Endodermal cell (in vitro differentiated cells): Measurements from ENCODE around the gene PECR. TPM values are rescaled to one million over a fixed set of nuclear protein-coding genes. Genes with fewer than 3 reads are reported as not detected.
A peak's percentile ranks its signal among the peaks of the same experiment; 100 is the strongest.

Experiments
- DNase-seq: peaks from one replicate; pipeline ENCODE4 v3.0.0-alpha.2; 2017
- H3K27ac ChIP-seq: 2 replicates; pipeline ENCODE4 v1.5.1; 2013; ENCODE audit warnings: mild to moderate bottlenecking, low read depth, low read length, moderate library complexity
- H3K27me3 ChIP-seq: 2 replicates; pipeline ENCODE4 v1.6.1; 2013; ENCODE audit warnings: mild to moderate bottlenecking, low read length, moderate library complexity; ENCODE audit not compliant: insufficient read depth, control insufficient read depth, poor library complexity, severe bottlenecking
- H3K36me3 ChIP-seq: 2 replicates; pipeline ENCODE4 v1.7.0; 2013; ENCODE audit warnings: mild to moderate bottlenecking, low read length, moderate library complexity; ENCODE audit not compliant: control insufficient read depth, insufficient read depth
- H3K4me1 ChIP-seq: one replicate; pipeline ENCODE4 v1.7.0; 2013; ENCODE audit warnings: low read length; ENCODE audit not compliant: control insufficient read depth, insufficient read depth
- H3K4me3 ChIP-seq: 2 replicates; pipeline ENCODE4 v1.5.1; 2013; ENCODE audit warnings: mild to moderate bottlenecking, low read length, moderate library complexity
- H3K9ac ChIP-seq: 2 replicates; pipeline ENCODE4 v1.6.1; 2013; ENCODE audit warnings: mild to moderate bottlenecking, low read length, moderate library complexity; ENCODE audit not compliant: poor library complexity, severe bottlenecking; ENCODE audit errors: extremely low read depth
- H3K9me3 ChIP-seq: 2 replicates; pipeline ENCODE4 v1.6.1; 2013; ENCODE audit warnings: mild to moderate bottlenecking, low read length, moderate library complexity; ENCODE audit not compliant: control insufficient read depth
- H3K27ac Mint-ChIP-seq: 2 replicates; pipeline ENCODE4 v1.8.0; 2020; ENCODE audit warnings: mixed read lengths
- H3K27me3 Mint-ChIP-seq: 2 replicates; pipeline ENCODE4 v1.8.0; 2021; ENCODE audit warnings: mild to moderate bottlenecking, mixed read lengths; ENCODE audit not compliant: insufficient read depth
- H3K36me3 Mint-ChIP-seq: 2 replicates; pipeline ENCODE4 v1.8.0; 2020; ENCODE audit warnings: low read depth, mixed read lengths
- H3K4me1 Mint-ChIP-seq: 2 replicates; pipeline ENCODE4 v1.8.0; 2020; ENCODE audit warnings: mixed read lengths
- H3K4me3 Mint-ChIP-seq: 2 replicates; pipeline ENCODE4 v1.8.0; 2020; ENCODE audit warnings: mild to moderate bottlenecking, moderate library complexity, mixed read lengths
- H3K9me3 Mint-ChIP-seq: 2 replicates; pipeline ENCODE4 v1.8.0; 2020; ENCODE audit warnings: mild to moderate bottlenecking, mixed read lengths
- CTCF ChIP-seq: fragments of 200-600 bp; sonication (generic); conservative IDR thresholded peaks from 2 replicates; pipeline ENCODE4 v1.5.0; 2021; ENCODE audit warnings: antibody characterized with exemption, mild to moderate bottlenecking
- WGBS, 2 experiments: methylation state at CpG; one replicate each; pipeline versions ENCODE4 v1.1.5 to v1.1.7; 2013; ENCODE audit warnings: missing lambda C conversion rate in 2 of 2, mixed read lengths in 1 of 2; ENCODE audit not compliant: insufficient coverage in 1 of 2, insufficient read length in 1 of 2; 5-methylcytosine and 5-hydroxymethylcytosine counted together
- total RNA-seq, 2 donors: library from RNA; stranded (reverse); fragmentation: NEBNext Ultra II Directional in 1 of 2; extraction: Animal tissue kit (Norgen Biotek cat#: 25700) in 1 of 2; gene quantifications; 2 replicates in 1 of 2; 3 replicates in 1 of 2; pipeline ENCODE4 v1.2.1, GENCODE V29; 2021

The PECR gene
- total RNA-seq, 2 donors from 2014 or later: 12.5 to 17.0 TPM

GRCh38 chr2:216121255-216121654 lies 39.6 kb upstream of the PECR start:
- H3K4me1 Mint-ChIP-seq: no peaks in the 10 kb centered on the region
- Histone ChIP-seq H3K27ac (no peak overlapping the region), H3K9ac (no peak overlapping the region), H3K36me3 (peaks cover 99% of the 10 kb centered on the region), H3K4me3 (no peak overlapping the region), H3K9me3 (no peaks in the 10 kb centered on the region), H3K27me3 (no peaks in the 10 kb centered on the region), H3K4me1 (no peaks in the 10 kb centered on the region)
- no peak for DNase-seq
- WGBS, 2 experiments: 95 to 100% methylated on average over 1 to 3 of the region's 3 CpGs
- no peaks in the 10 kb centered on the region for H3K27me3 Mint-ChIP-seq
- H3K4me3 Mint-ChIP-seq: no peak overlapping the region
- H3K27ac Mint-ChIP-seq: peak overlapping the region; percentile 37
- TF ChIP-seq CTCF: no peak
- no peaks in the 10 kb centered on the region for H3K9me3 Mint-ChIP-seq
- H3K36me3 Mint-ChIP-seq: peaks cover 91% of the 10 kb centered on the region

GRCh38 chr2:216119986-216120385 lies 38.4 kb upstream of the PECR start:
- H3K4me1 ChIP-seq: no peaks in the 10 kb centered on the region
- H3K4me3 ChIP-seq: no peak overlapping the region
- H3K36me3 ChIP-seq: peaks cover 100% of the 10 kb centered on the region
- no peaks in the 10 kb centered on the region for H3K27me3 ChIP-seq
- no peak for TF ChIP-seq CTCF
- 93 to 100% methylated on average over 1 to 3 of the region's 3 CpGs for WGBS, 2 experiments
- no peaks in the 10 kb centered on the region for H3K9me3 ChIP-seq
- no peak overlapping the region for H3K27ac ChIP-seq
- Mint-ChIP-seq H3K27ac (no peak overlapping the region), H3K4me3 (no peak overlapping the region), H3K9me3 (no peaks in the 10 kb centered on the region), H3K36me3 (peaks cover 95% of the 10 kb centered on the region), H3K4me1 (peaks cover 5% of the 10 kb centered on the region), H3K27me3 (no peaks in the 10 kb centered on the region)
- DNase-seq: no peak
- H3K9ac ChIP-seq: no peak overlapping the region

- H3K9me3 ChIP-seq: no peaks in the 10 kb centered on the region
- no peak overlapping the region for H3K9ac ChIP-seq
- DNase-seq: no peak
- H3K9me3 Mint-ChIP-seq: no peaks in the 10 kb centered on the region
- no peak overlapping the region for H3K27ac Mint-ChIP-seq
- no peaks in the 10 kb centered on the region for H3K27me3 ChIP-seq
- WGBS, 2 experiments: 87 to 95% methylated on average over 2 of the region's 2 CpGs
- H3K27me3 Mint-ChIP-seq: no peaks in the 10 kb centered on the region
- H3K4me3 Mint-ChIP-seq: no peak overlapping the region
- peaks cover 10% of the 10 kb centered on the region for H3K4me1 Mint-ChIP-seq
- H3K4me1 ChIP-seq: no peaks in the 10 kb centered on the region
- no peak for TF ChIP-seq CTCF
- no peak overlapping the region for H3K4me3 ChIP-seq
- no peak overlapping the region for H3K27ac ChIP-seq
- peaks cover 96% of the 10 kb centered on the region for H3K36me3 ChIP-seq
- H3K36me3 Mint-ChIP-seq: peaks cover 92% of the 10 kb centered on the region
Measured at GRCh38 chr2:216119146-216119545, 37.5 kb upstream of the PECR start.
